ENCODE results near the gene L3MBTL4.

L3MBTL4 gene

GRCh38 chr18:5967007-5967406 is 447.7 kb downstream of the L3MBTL4 start:
- Histone ChIP-seq H3K9me3 (ENCODE audit: control extremely low read depth in 1 of 5, control insufficient read depth in 4 of 5, insufficient read depth in 2 of 5, low read depth in 1 of 5, low read length in 4 of 5) (no peaks in the 10 kb centered on the region), H3K27ac (ENCODE audit: insufficient read depth in 1 of 2, low read depth in 1 of 2, low read length in 2 of 2, poor library complexity in 1 of 2, severe bottlenecking in 2 of 2) (no peak overlapping the region), H3K27me3 (replicated peaks in 2 of 5; ENCODE audit: control insufficient read depth in 4 of 5, insufficient read depth in 5 of 5, low read length in 4 of 5) (no peaks in the 10 kb centered on the region), H3K4me3 (ENCODE audit: control insufficient read depth in 1 of 7, extremely low read depth in 1 of 7, insufficient read depth in 4 of 7, low read depth in 2 of 7, low read length in 6 of 7) (no peak overlapping the region), H3K4me1 (ENCODE audit: control extremely low read depth in 1 of 4, control insufficient read depth in 4 of 4, insufficient read depth in 4 of 4, low read length in 3 of 4) (peaks cover 0 to 3% (median 0%) of the 10 kb centered on the region in 4 experiments), H3K36me3 (ENCODE audit: control insufficient read depth in 4 of 4, insufficient read depth in 4 of 4, low read length in 3 of 4) (peaks cover 0 to 8% (median 0%) of the 10 kb centered on the region in 4 experiments)
- WGBS (ENCODE audit: insufficient coverage), result 97% methylated on average over 8 of the region's 8 CpGs
- no peak for DNase-seq
- CTCF ChIA-PET, result no interaction called here
- POLR2A ChIA-PET, result no interaction called here

- Histone ChIP-seq H3K27me3 (replicated peaks in 2 of 5; ENCODE audit: control insufficient read depth in 4 of 5, insufficient read depth in 5 of 5, low read length in 4 of 5) (no peaks in the 10 kb centered on the region), H3K27ac (ENCODE audit: insufficient read depth in 1 of 2, low read depth in 1 of 2, low read length in 2 of 2, poor library complexity in 1 of 2, severe bottlenecking in 2 of 2) (no peak overlapping the region), H3K9me3 (ENCODE audit: control extremely low read depth in 1 of 5, control insufficient read depth in 4 of 5, insufficient read depth in 2 of 5, low read depth in 1 of 5, low read length in 4 of 5) (no peaks in the 10 kb centered on the region), H3K4me3 (ENCODE audit: control insufficient read depth in 1 of 7, extremely low read depth in 1 of 7, insufficient read depth in 4 of 7, low read depth in 2 of 7, low read length in 6 of 7) (no peak overlapping the region), H3K36me3 (ENCODE audit: control insufficient read depth in 4 of 4, insufficient read depth in 4 of 4, low read length in 3 of 4) (peaks cover 0 to 8% (median 0%) of the 10 kb centered on the region in 4 experiments), H3K4me1 (ENCODE audit: control extremely low read depth in 1 of 4, control insufficient read depth in 4 of 4, insufficient read depth in 4 of 4, low read length in 3 of 4) (peaks cover 0 to 3% (median 0%) of the 10 kb centered on the region in 4 experiments)
- 94% methylated on average over 4 of the region's 4 CpGs for WGBS (ENCODE audit: insufficient coverage)
- ChIA-PET CTCF (no interaction called here), POLR2A (no interaction called here)
- DNase-seq, result no peak
Measured at GRCh38 chr18:5966514-5966913, 448.2 kb downstream of the L3MBTL4 start.

DNA sequence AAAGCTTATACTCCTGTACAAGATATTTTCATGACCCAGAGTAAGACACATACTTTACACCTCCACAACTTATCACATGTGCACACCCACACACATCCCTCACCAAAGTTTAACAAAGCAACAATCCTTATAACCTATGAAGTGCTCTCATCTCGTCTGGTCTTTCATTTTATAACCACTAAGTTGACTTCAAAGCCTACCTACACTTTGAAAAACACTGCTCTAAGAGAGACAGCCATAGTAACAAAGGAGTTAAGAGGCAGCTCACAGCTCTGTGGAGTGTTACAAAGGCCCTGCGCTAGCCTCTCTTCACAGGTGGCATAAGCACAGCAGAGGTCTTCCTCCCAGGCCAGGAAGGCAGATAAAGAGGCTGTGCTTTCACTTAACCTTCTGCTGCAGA is 449.7 kb downstream of the L3MBTL4 start:
- CTCF ChIA-PET, result no interaction called here
- Histone ChIP-seq H3K4me3 (ENCODE audit: control insufficient read depth in 1 of 7, extremely low read depth in 1 of 7, insufficient read depth in 4 of 7, low read depth in 2 of 7, low read length in 6 of 7) (no peak overlapping the region), H3K4me1 (ENCODE audit: control extremely low read depth in 1 of 4, control insufficient read depth in 4 of 4, insufficient read depth in 4 of 4, low read length in 3 of 4) (peaks cover 0 to 1% (median 0%) of the 10 kb centered on the region in 4 experiments), H3K36me3 (ENCODE audit: control insufficient read depth in 4 of 4, insufficient read depth in 4 of 4, low read length in 3 of 4) (peaks cover 0 to 8% (median 1%) of the 10 kb centered on the region in 4 experiments), H3K9me3 (ENCODE audit: control extremely low read depth in 1 of 5, control insufficient read depth in 4 of 5, insufficient read depth in 2 of 5, low read depth in 1 of 5, low read length in 4 of 5) (no peaks in the 10 kb centered on the region), H3K27ac (ENCODE audit: insufficient read depth in 1 of 2, low read depth in 1 of 2, low read length in 2 of 2, poor library complexity in 1 of 2, severe bottlenecking in 2 of 2) (no peak overlapping the region), H3K27me3 (replicated peaks in 2 of 5; ENCODE audit: control insufficient read depth in 4 of 5, insufficient read depth in 5 of 5, low read length in 4 of 5) (no peaks in the 10 kb centered on the region)
- no peak for DNase-seq
- POLR2A ChIA-PET, result no interaction called here
- WGBS (ENCODE audit: insufficient coverage), result 93% methylated on average over 2 of the region's 2 CpGs

DNA sequence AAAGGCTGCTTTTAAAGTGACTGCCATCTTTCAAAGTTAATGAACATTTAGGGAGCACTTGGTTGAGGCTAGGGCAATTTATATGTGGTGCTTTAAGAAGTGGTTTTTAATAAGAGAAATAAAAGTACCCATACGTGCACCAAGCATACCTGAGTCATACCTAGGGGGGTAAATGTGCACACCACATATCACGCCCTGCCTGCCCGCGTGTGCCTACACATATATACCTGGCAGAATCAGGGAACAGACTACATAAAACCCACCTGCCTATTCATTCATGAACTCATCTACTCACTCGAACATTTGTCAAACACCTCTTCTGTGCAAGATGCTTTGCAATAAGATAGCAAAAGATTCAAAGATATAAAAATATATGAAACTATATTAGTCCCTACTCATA is 450.1 kb downstream of the L3MBTL4 start:
- no peak for DNase-seq
- POLR2A ChIA-PET, result no interaction called here

GRCh38 chr18:5964108-5964507 is 450.6 kb downstream of the L3MBTL4 start:
- 95% methylated on average over 7 of the region's 8 CpGs for WGBS (ENCODE audit: insufficient coverage)
- H3K4me3 ChIP-seq (ENCODE audit: control insufficient read depth in 1 of 7, extremely low read depth in 1 of 7, insufficient read depth in 4 of 7, low read depth in 2 of 7, low read length in 6 of 7), result no peak overlapping the region
- POLR2A ChIA-PET, result no interaction called here
- DNase-seq, result no peak
- no peaks in the 10 kb centered on the region for H3K9me3 ChIP-seq (ENCODE audit: control extremely low read depth in 1 of 5, control insufficient read depth in 4 of 5, insufficient read depth in 2 of 5, low read depth in 1 of 5, low read length in 4 of 5)
- H3K4me1 ChIP-seq (ENCODE audit: control extremely low read depth in 1 of 4, control insufficient read depth in 4 of 4, insufficient read depth in 4 of 4, low read length in 3 of 4), result no peaks in the 10 kb centered on the region
- no peaks in the 10 kb centered on the region for H3K27me3 ChIP-seq (replicated peaks in 2 of 5; ENCODE audit: control insufficient read depth in 4 of 5, insufficient read depth in 5 of 5, low read length in 4 of 5)
- H3K36me3 ChIP-seq (ENCODE audit: control insufficient read depth in 4 of 4, insufficient read depth in 4 of 4, low read length in 3 of 4), result peaks cover 0 to 5% (median 1%) of the 10 kb centered on the region in 4 experiments
- CTCF ChIA-PET, result no interaction called here
- no peak overlapping the region for H3K27ac ChIP-seq (ENCODE audit: insufficient read depth in 1 of 2, low read depth in 1 of 2, low read length in 2 of 2, poor library complexity in 1 of 2, severe bottlenecking in 2 of 2)

More for the DNA sequence above, 450.1 kb downstream of the L3MBTL4 start:
- Histone ChIP-seq H3K9me3 (ENCODE audit: control extremely low read depth in 1 of 5, control insufficient read depth in 4 of 5, insufficient read depth in 2 of 5, low read depth in 1 of 5, low read length in 4 of 5) (no peaks in the 10 kb centered on the region), H3K4me1 (ENCODE audit: control extremely low read depth in 1 of 4, control insufficient read depth in 4 of 4, insufficient read depth in 4 of 4, low read length in 3 of 4) (no peaks in the 10 kb centered on the region), H3K4me3 (ENCODE audit: control insufficient read depth in 1 of 7, extremely low read depth in 1 of 7, insufficient read depth in 4 of 7, low read depth in 2 of 7, low read length in 6 of 7) (no peak overlapping the region), H3K27me3 (replicated peaks in 2 of 5; ENCODE audit: control insufficient read depth in 4 of 5, insufficient read depth in 5 of 5, low read length in 4 of 5) (no peaks in the 10 kb centered on the region), H3K27ac (ENCODE audit: insufficient read depth in 1 of 2, low read depth in 1 of 2, low read length in 2 of 2, poor library complexity in 1 of 2, severe bottlenecking in 2 of 2) (no peak overlapping the region), H3K36me3 (ENCODE audit: control insufficient read depth in 4 of 4, insufficient read depth in 4 of 4, low read length in 3 of 4) (peaks cover 0 to 8% (median 1%) of the 10 kb centered on the region in 4 experiments)
- CTCF ChIA-PET, result no interaction called here
- WGBS (ENCODE audit: insufficient coverage), result 83% methylated on average over 2 of the region's 5 CpGs

DNA sequence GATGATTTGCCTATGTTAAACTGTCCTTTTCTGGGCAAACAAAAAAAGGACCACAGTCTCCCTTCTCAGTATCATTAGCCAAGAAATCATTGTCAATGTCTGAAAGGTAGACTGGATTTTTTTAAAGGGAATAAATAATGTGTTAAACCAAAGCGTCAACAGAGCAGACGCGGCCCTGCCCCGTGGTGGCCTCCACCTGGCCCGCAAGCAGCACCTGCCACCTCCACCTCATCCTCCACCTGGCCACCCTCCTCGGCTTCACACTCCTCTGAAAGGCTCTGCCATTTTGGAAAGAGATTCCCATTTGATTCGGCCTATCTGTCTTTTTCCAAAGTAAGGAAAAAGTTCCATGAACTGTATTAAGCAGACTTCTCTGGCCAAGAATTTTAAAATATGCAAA is 451.4 kb downstream of the L3MBTL4 start:
- Histone ChIP-seq H3K27ac (ENCODE audit: insufficient read depth in 1 of 2, low read depth in 1 of 2, low read length in 2 of 2, poor library complexity in 1 of 2, severe bottlenecking in 2 of 2) (no peak overlapping the region), H3K4me3 (ENCODE audit: control insufficient read depth in 1 of 7, extremely low read depth in 1 of 7, insufficient read depth in 4 of 7, low read depth in 2 of 7, low read length in 6 of 7) (no peak overlapping the region), H3K4me1 (ENCODE audit: control extremely low read depth in 1 of 4, control insufficient read depth in 4 of 4, insufficient read depth in 4 of 4, low read length in 3 of 4) (no peaks in the 10 kb centered on the region), H3K9me3 (ENCODE audit: control extremely low read depth in 1 of 5, control insufficient read depth in 4 of 5, insufficient read depth in 2 of 5, low read depth in 1 of 5, low read length in 4 of 5) (no peaks in the 10 kb centered on the region), H3K36me3 (ENCODE audit: control insufficient read depth in 4 of 4, insufficient read depth in 4 of 4, low read length in 3 of 4) (peaks cover 0 to 5% (median 1%) of the 10 kb centered on the region in 4 experiments), H3K27me3 (replicated peaks in 2 of 5; ENCODE audit: control insufficient read depth in 4 of 5, insufficient read depth in 5 of 5, low read length in 4 of 5) (no peaks in the 10 kb centered on the region)
- 99% methylated on average over 6 of the region's 7 CpGs for WGBS (ENCODE audit: insufficient coverage)
- CTCF ChIA-PET, result no interaction called here
- no peak for DNase-seq
- POLR2A ChIA-PET, result no interaction called here

- no peak overlapping the region for H3K27ac ChIP-seq (ENCODE audit: insufficient read depth in 1 of 2, low read depth in 1 of 2, low read length in 2 of 2, poor library complexity in 1 of 2, severe bottlenecking in 2 of 2)
- no peak for DNase-seq
- CTCF ChIA-PET, result interaction anchor here (0.6 to 1.5 kb wide), 2 partner anchors 10 to 107 kb away, joined by 3 read pairs; no protein-coding TSS in a partner anchor
Measured at GRCh38 chr18:5962362-5962761, 452.3 kb downstream of the L3MBTL4 start.

More at GRCh38 chr18:5962362-5962761, 452.3 kb downstream of the L3MBTL4 start:
- 67% methylated on average over 3 of the region's 6 CpGs for WGBS (ENCODE audit: insufficient coverage)
- no peaks in the 10 kb centered on the region for H3K4me1 ChIP-seq (ENCODE audit: control extremely low read depth in 1 of 4, control insufficient read depth in 4 of 4, insufficient read depth in 4 of 4, low read length in 3 of 4)
- no peaks in the 10 kb centered on the region for H3K27me3 ChIP-seq (replicated peaks in 2 of 5; ENCODE audit: control insufficient read depth in 4 of 5, insufficient read depth in 5 of 5, low read length in 4 of 5)
- H3K9me3 ChIP-seq (ENCODE audit: control extremely low read depth in 1 of 5, control insufficient read depth in 4 of 5, insufficient read depth in 2 of 5, low read depth in 1 of 5, low read length in 4 of 5), result no peaks in the 10 kb centered on the region
- peaks cover 0 to 2% (median 0%) of the 10 kb centered on the region in 4 experiments for H3K36me3 ChIP-seq (ENCODE audit: control insufficient read depth in 4 of 4, insufficient read depth in 4 of 4, low read length in 3 of 4)
- POLR2A ChIA-PET, result no interaction called here
- no peak overlapping the region for H3K4me3 ChIP-seq (ENCODE audit: control insufficient read depth in 1 of 7, extremely low read depth in 1 of 7, insufficient read depth in 4 of 7, low read depth in 2 of 7, low read length in 6 of 7)

All from common myeloid progenitor, CD34-positive (primary cell).